GM18519 (cell line): ENCODE results near the gene PRKCA.
"Not testable (repeated sequence)": the region's sequence is repeated elsewhere in the genome, so short reads cannot be mapped to it uniquely, and the experiment has no call there.

Experiments used
- ATAC-seq: cut with Tn5 transposase; IDR thresholded peaks from one replicate; pipeline ENCODE4 v1.9.1; 2021; ENCODE audit warnings: mild to moderate bottlenecking, moderate library complexity; ENCODE audit not compliant: unreplicated experiment, low FRiP score

PRKCA gene

GRCh38 chr17:66378296-66378695 lies 75.9 kb downstream of the PRKCA start:
- ATAC-seq: no peak

- no peak for ATAC-seq
These were observed 77.1 kb downstream of the PRKCA start for GRCh38 chr17:66379544-66379943.

- ATAC-seq: no peak
These were observed 77.6 kb downstream of the PRKCA start for GRCh38 chr17:66379996-66380395.

GRCh38 chr17:66381701-66382362 lies 79.4 kb downstream of the PRKCA start:
- no peak for ATAC-seq

- ATAC-seq: no peak
These were observed 80.9 kb downstream of the PRKCA start for GRCh38 chr17:66383333-66383732.

GRCh38 chr17:66386498-66387351 lies 84.3 kb downstream of the PRKCA start:
- no peak for ATAC-seq

GRCh38 chr17:66387392-66387981 lies 85.1 kb downstream of the PRKCA start:
- no peak for ATAC-seq

GRCh38 chr17:66392783-66393437 lies 90.5 kb downstream of the PRKCA start:
- no peak for ATAC-seq

- ATAC-seq: no peak
These were observed 93.5 kb downstream of the PRKCA start for GRCh38 chr17:66395961-66396360.

GRCh38 chr17:66397486-66397885 lies 95.1 kb downstream of the PRKCA start:
- no peak for ATAC-seq

GRCh38 chr17:66398059-66398458 lies 95.6 kb downstream of the PRKCA start:
- ATAC-seq: no peak

GRCh38 chr17:66398617-66399016 lies 96.2 kb downstream of the PRKCA start:
- ATAC-seq: no peak

- ATAC-seq: no peak
These were observed 97.0 kb downstream of the PRKCA start for GRCh38 chr17:66399441-66399840.

- not testable (repeated sequence) for ATAC-seq
These were observed 97.8 kb downstream of the PRKCA start for GRCh38 chr17:66400041-66400688.

GRCh38 chr17:66400698-66401097 lies 98.3 kb downstream of the PRKCA start:
- no peak for ATAC-seq

GRCh38 chr17:66401364-66401763 lies 99.0 kb downstream of the PRKCA start:
- no peak for ATAC-seq

- no peak for ATAC-seq
These were observed 101.6 kb downstream of the PRKCA start for GRCh38 chr17:66403846-66404556.

GRCh38 chr17:66405836-66406677 lies 103.6 kb downstream of the PRKCA start:
- ATAC-seq: no peak
